Measurements from ENCODE around the gene EDIL3. TPM values are rescaled to one million over a fixed set of nuclear protein-coding genes. Genes with fewer than 3 reads are reported as not detected.
"Not testable (repeated sequence)": the region's sequence is repeated elsewhere in the genome, so short reads cannot be mapped to it uniquely, and the experiment has no call there.

EDIL3 gene
- total RNA-seq, 3 donors from 2014 or later: 4.3 to 7.2 (median 4.6) TPM

DNA sequence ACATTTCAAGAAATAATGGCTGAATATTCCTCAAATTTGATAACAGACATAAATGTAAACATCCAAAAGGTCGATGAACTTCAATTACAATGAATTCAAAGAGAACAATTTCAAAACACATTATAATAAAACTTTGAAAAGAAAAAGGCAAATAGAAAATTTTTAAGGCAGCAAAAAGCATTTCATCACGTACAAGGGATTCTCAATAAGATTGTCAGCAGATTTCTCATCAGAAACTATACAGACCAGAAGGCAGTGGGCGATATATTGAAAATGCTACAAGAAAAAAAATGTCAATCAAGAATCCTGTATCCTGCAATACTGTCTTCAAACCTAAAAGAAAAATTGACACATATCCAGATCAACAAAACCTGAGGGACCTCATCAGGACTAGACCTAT is 62.0 kb downstream of the EDIL3 start:
- H3K36me3 ChIP-seq: no peaks in the 10 kb centered on the region
- no peaks in the 10 kb centered on the region for H3K9me3 ChIP-seq
- no peak for DNase-seq (ENCODE audit: low spot score in 2 of 2)
- H3K27ac ChIP-seq: no peak overlapping the region
- no peaks in the 10 kb centered on the region for H3K4me1 ChIP-seq
- intact Hi-C loops (cut with DNase I; ENCODE audit: low total_unique reads): no loop called here
- no peak overlapping the region for H3K4me3 ChIP-seq
- TF ChIP-seq POLR2A (IDR thresholded peaks at IDR 0.05): no peak
- no peak for TF ChIP-seq POLR2AphosphoS5 (IDR thresholded peaks at IDR 0.05)
- TF ChIP-seq, protein P1, sequence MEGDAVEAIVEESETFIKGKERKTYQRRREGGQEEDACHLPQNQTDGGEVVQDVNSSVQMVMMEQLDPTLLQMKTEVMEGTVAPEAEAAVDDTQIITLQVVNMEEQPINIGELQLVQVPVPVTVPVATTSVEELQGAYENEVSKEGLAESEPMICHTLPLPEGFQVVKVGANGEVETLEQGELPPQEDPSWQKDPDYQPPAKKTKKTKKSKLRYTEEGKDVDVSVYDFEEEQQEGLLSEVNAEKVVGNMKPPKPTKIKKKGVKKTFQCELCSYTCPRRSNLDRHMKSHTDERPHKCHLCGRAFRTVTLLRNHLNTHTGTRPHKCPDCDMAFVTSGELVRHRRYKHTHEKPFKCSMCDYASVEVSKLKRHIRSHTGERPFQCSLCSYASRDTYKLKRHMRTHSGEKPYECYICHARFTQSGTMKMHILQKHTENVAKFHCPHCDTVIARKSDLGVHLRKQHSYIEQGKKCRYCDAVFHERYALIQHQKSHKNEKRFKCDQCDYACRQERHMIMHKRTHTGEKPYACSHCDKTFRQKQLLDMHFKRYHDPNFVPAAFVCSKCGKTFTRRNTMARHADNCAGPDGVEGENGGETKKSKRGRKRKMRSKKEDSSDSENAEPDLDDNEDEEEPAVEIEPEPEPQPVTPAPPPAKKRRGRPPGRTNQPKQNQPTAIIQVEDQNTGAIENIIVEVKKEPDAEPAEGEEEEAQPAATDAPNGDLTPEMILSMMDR (IDR thresholded peaks at IDR 0.05): no peak
- no peaks in the 10 kb centered on the region for H3K27me3 ChIP-seq

DNA sequence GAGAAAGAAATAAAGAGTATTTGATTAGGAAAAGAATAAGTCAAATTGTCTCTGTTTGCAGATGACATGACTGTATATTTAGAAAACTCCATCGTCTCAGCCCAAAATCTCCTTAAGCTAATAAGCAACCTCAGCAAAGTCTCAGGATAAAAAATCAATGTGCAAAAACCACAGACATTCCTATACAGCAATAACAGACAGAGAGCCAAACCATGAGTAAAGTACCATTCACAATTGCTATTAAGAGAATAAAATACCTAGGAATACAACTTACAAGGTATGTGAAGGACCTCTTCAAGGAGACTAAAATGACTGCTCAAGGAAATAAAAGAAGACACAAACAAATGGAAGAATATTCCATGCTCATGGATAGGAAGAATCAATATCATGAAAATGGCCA is 66.9 kb downstream of the EDIL3 start:
- H3K4me3 ChIP-seq; DNase-seq (ENCODE audit: low spot score in 2 of 2); H3K9me3 ChIP-seq; intact Hi-C loops (cut with DNase I; ENCODE audit: low total_unique reads); H3K27me3 ChIP-seq; H3K36me3 ChIP-seq; H3K27ac ChIP-seq; H3K4me1 ChIP-seq: not testable (repeated sequence)

DNA sequence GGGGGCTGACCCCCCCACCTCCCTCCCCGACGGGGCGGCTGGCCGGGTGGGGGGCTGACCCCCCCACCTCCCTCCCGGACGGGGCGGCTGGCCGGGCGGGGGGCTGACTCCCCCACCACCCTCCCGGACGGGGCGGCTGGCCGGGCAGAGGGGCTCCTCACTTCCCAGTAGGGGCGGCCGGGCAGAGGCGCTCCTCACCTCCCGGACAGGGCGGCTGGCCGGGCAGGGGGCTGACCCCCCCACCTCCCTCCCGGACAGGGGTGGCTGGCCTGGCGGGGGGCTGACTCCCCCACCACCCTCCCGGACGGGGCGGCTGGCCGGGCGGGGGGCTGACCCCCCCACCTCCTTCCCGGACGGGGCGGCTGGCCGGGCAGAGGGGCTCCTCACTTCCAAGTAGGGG is 72.4 kb downstream of the EDIL3 start:
- H3K36me3 ChIP-seq; H3K4me1 ChIP-seq; intact Hi-C loops (cut with DNase I; ENCODE audit: low total_unique reads); DNase-seq (ENCODE audit: low spot score in 2 of 2); H3K4me3 ChIP-seq; H3K27ac ChIP-seq; H3K9me3 ChIP-seq; H3K27me3 ChIP-seq: not testable (repeated sequence)

DNA sequence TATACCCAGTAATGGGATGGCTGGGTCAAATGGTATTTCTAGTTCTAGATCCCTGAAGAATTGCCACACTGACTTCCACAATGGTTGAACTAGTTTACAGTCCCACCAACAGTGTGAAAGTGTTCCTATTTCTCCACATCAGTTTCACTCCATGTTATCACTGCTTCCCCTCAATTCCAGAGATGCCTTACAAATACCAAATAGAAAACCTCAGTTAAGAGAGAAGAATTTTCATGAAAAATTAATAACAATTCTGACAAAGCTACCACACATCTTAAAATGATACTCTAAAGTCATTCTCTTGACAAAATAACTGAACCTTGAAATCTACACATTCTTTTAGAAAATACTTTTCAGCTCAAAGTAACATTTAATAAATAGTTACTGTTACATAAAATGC is 74.8 kb downstream of the EDIL3 start:
- H3K36me3 ChIP-seq; H3K4me1 ChIP-seq; H3K9me3 ChIP-seq; intact Hi-C loops (cut with DNase I; ENCODE audit: low total_unique reads); DNase-seq (ENCODE audit: low spot score in 2 of 2); H3K27me3 ChIP-seq; H3K27ac ChIP-seq; H3K4me3 ChIP-seq: not testable (repeated sequence)

DNA sequence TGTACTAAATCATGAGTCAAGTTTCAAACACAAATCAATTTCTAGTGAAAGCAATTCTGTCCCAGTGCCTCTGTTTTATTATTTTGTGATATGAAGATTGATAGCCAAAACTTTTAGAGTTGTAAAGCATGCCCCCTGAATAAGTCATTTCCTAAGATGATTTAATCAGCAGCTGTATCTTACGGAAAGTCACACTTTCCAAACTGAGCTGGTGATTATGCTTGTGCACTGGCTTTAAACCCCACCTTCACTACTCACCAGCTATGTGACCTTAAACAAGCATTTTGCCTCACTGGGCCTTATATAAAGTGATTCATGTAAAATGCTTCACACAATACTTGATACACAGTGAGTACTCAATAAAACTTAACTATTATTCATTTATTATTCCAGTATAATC is 78.1 kb downstream of the EDIL3 start:
- intact Hi-C loops (cut with DNase I; ENCODE audit: low total_unique reads): no loop called here
- DNase-seq (ENCODE audit: low spot score in 2 of 2): no peak
- Histone ChIP-seq H3K27me3 (no peaks in the 10 kb centered on the region), H3K27ac (no peak overlapping the region), H3K9me3 (no peaks in the 10 kb centered on the region), H3K4me3 (no peak overlapping the region), H3K36me3 (no peaks in the 10 kb centered on the region), H3K4me1 (no peaks in the 10 kb centered on the region)
- TF ChIP-seq POLR2A (IDR thresholded peaks at IDR 0.05): no peak
- TF ChIP-seq POLR2AphosphoS5 (IDR thresholded peaks at IDR 0.05): no peak
- TF ChIP-seq, protein P1 (IDR thresholded peaks at IDR 0.05): no peak

DNA sequence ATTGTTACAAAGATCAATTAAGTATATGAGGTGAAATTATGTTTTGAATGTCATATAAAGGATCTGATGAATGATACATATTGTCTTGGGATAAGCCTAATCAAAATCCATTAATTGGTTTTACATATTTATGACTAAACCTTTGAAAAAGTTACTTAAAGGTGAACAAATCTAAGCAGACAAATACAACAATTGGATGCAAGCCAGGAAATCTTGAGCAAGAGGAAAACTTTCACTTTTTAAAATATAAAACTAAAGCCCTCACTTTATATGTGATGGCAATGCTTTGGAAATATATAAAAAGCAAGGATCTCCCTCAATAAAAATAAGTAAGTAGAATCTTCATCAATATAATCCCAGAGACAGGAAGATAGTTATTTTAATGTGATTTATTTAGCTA is 80.1 kb downstream of the EDIL3 start:
- Histone ChIP-seq H3K27me3 (no peaks in the 10 kb centered on the region), H3K4me3 (no peak overlapping the region), H3K4me1 (no peaks in the 10 kb centered on the region), H3K36me3 (no peaks in the 10 kb centered on the region), H3K9me3 (no peaks in the 10 kb centered on the region), H3K27ac (no peak overlapping the region)
- no peak for DNase-seq (ENCODE audit: low spot score in 2 of 2)
- intact Hi-C loops (cut with DNase I; ENCODE audit: low total_unique reads): no loop called here
- TF ChIP-seq, protein P1 (IDR thresholded peaks at IDR 0.05): no peak
- TF ChIP-seq POLR2AphosphoS5 (IDR thresholded peaks at IDR 0.05) (no peak), POLR2A (IDR thresholded peaks at IDR 0.05) (no peak)

DNA sequence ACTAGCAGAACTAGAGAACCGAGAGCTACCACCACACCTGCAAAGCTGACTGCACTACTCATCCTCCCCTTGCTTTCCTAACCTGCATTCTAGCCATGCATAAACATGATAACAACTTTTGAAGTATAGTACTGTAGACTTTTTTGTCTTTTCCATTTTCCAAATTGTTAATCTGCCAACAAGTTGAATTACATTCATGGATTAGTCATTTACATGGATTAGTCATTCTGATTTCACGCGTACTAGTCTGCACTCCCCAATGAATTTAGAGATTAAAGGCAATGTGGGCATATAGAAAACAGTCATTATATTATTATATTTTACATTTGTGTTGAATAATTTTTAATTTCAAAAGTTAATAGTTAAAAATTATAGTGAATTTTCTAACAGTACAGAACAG is 81.4 kb downstream of the EDIL3 start:
- DNase-seq (ENCODE audit: low spot score in 2 of 2): no peak
- no peak overlapping the region for H3K27ac ChIP-seq
- no peaks in the 10 kb centered on the region for H3K36me3 ChIP-seq
- intact Hi-C loops (cut with DNase I; ENCODE audit: low total_unique reads): no loop called here
- H3K4me3 ChIP-seq: no peak overlapping the region
- no peaks in the 10 kb centered on the region for H3K27me3 ChIP-seq
- no peaks in the 10 kb centered on the region for H3K4me1 ChIP-seq
- H3K9me3 ChIP-seq: no peaks in the 10 kb centered on the region
- TF ChIP-seq POLR2AphosphoS5 (IDR thresholded peaks at IDR 0.05) (no peak), POLR2A (IDR thresholded peaks at IDR 0.05) (no peak)
- TF ChIP-seq, protein P1 (IDR thresholded peaks at IDR 0.05): no peak

Measured in breast epithelium (tissue), 4 donors.